ENCODE data around the gene NUDT9.
A peak's percentile ranks its signal among the peaks of the same experiment; 100 is the strongest.
"Not testable (repeated sequence)": the region's sequence is repeated elsewhere in the genome, so short reads cannot be mapped to it uniquely, and the experiment has no call there.

NUDT9 gene, protein sequence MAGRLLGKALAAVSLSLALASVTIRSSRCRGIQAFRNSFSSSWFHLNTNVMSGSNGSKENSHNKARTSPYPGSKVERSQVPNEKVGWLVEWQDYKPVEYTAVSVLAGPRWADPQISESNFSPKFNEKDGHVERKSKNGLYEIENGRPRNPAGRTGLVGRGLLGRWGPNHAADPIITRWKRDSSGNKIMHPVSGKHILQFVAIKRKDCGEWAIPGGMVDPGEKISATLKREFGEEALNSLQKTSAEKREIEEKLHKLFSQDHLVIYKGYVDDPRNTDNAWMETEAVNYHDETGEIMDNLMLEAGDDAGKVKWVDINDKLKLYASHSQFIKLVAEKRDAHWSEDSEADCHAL

DNA sequence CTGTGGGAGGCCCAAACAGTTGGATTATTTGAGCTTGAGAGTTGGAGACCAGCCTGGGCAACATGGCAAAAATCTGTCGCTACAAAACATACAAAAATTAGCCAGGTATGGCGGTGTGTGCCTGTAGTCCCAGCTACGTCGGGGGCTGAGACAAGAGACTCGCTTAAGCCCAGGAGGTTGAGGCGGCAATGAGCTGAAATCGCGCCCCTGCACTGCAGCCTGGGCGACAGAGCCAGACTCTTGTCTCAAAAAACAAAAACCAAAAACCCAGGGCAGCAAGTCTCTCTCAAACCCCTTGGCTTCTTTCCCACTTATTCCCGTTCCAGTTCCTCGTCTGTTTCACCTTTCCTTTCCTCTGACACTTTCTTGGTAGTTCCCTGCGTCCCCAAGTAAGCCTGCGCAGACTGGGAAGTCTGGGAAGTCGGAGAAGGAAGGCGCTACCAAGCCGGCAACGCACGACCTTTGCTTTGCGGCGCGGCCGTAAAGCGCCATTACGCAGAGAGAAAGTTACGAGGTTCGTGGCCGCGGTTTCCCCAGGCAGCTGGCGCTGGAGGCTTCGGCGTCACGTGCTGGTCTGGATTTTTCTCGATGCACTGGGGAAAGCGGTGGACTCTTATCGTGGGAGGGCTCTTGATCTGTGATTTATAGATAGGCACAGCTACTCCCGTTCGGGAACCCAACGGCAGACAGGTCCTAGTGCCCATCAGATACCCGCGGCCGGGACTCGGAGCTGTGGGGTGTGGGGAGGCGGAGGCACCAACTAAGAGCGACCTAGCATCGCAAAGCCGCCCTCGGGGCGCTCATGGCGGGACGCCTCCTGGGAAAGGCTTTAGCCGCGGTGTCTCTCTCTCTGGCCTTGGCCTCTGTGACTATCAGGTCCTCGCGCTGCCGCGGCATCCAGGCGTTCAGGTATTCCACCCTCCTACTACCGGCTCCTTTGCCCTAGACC, at the start of gene NUDT9:
Gene NUDT9, plus strand, starts transcription at position 470 of the 949 bp plus-strand sequence. Its CDS starts 333 bp downstream, at position 803.
- DNase-seq = peak; percentile 73

DNA sequence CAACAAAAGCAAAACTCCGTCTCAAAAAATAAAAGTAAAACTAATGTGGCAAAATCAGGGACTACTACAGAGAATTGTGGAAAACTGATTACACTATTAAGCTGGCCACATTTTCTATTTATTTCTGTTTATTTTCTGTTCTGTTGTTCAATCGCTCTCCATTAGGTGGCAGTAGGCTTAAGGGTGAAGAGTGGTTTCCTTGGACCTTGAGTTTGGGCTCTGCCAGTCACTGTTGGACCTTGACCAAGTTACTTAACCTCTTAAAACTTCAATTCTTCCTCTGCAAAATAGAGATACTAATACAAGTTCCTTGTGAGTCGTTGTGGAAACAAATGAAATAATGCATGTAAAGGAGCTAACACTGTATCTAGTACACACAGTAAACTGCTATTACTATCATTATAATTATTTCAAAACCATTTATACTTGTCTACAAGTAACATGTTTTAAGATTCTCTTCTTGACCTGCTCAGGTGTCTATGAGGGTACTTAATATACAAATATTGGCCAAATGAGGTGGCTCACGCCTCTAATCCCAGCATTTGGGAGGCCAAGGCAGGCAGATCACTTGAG, 46.6 kb upstream of the NUDT9 start:
- no peak for DNase-seq

DNA sequence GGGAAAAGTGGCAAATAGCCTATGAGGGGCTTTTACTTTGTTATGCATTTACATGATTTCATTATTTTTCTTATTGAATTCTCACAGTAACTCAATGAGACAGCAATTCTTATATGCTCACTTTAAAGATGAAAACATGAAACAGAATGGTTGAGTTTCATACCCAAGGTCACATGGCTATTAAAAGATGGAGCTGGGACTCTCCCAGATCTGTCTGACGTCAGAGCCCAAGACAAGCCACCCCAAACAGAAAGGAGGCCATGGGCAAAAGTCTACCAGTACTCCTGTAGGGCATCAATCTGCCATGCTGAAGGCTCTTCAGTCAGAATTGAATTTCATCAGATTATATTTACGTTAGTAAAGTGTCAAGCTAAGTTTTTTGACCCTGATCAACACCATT, 44.6 kb upstream of the NUDT9 start:
- DNase-seq = no peak

DNA sequence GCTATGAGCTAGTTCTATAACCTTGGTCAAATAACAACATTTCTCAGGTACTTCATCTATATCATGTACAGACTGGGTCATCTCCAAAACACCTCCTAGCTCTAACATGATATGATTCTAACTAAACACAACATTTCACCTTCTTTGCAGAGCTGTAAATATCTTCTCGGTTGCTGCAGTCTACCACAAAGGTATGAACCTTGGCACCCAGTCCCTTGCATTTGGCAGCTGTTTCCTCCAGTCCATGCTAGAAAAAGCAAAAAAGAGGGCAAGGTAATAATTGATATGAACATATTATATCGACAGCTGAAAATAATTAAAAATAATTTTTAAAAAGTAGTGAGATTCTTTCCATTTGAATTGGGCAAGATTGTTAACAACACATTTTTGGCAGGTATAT, 40.3 kb upstream of the NUDT9 start:
- no peak for DNase-seq

DNA sequence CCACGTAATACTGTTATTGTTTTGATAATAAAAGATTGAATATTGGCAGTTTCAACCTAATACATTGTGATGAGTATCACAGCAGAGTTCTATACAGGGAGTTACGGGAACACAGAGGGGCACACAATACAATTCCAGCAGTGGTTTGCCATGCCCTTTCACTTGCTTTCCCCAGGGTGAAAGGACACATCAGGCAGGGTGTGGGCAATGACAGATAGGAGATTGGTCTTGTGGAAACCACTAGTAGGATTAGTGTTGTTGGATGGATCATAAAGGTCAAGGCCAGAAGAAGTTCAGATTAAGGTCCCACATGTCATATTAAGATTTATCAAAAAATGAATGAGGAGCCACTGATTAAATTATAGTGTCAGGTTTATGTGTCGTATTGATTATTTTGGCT, 39.4 kb upstream of the NUDT9 start:
- no peak for DNase-seq

DNA sequence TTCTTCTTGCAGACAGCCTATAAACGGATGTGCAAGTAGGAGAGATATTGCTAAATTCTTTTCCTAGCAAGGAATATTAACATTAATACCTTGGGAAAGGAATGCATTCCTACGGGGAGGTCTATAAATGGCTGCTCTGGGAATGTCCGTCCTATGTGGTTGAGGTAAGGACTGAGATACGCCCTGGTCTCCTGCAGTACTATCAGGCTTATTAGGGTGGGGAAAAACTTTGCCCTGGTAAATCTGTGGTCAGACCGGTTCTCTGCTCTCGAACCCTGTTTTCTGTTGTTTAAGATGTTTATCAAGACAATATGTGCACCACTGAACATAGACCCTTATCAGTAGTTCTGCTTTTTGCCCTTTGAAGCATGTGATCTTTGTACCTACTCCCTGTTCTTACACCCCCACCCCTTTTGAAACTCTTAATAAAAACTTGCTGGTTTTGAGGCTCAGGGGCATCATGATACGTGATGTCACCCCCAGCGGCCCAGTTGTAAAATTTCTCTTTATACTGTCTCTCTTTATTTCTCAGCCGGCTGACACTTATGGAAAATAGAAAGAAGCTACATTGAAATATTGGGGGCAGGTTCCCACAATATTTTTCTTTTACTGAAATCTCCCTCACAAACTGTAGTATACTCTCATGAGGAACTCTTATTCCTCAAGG, 37.8 kb upstream of the NUDT9 start:
- not testable (repeated sequence) for DNase-seq

DNA sequence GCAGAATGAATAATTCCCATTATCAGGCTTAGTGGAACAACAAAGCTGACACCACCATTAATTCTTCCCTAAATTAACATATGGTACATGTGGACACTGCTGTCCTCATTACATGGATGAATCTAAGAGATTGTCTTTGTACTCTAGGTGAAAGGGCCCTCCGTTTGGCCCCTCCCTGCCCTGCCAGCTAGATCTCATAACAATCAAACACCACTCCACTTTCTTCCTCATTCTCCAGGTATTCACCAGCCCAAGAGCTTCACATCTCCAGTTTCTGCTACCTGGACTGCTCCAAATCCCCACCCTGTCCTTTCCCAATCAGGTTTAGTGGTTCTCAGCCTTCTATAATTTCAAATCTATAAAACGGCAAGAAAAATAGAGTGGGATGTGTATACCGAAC, 35.1 kb upstream of the NUDT9 start:
- no peak for DNase-seq

DNA sequence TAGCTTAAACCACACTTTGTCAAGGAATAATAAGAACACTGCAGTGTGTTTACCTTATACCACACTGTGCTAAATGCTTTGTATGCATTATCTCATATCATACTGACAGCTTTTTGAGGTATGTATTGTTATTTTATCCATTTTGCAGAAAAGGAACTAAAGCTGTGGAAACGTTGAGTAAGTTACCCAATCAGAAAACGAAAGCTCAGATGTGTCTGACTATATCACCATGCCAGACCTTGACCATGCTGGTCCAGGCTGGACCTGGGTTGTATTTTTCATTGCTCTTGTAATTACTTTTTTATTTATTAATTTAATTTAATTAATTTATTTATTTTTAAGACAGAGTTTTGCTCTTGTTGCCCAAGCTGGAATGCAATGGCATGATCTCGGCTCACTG, 33.5 kb upstream of the NUDT9 start:
- DNase-seq = no peak

DNA sequence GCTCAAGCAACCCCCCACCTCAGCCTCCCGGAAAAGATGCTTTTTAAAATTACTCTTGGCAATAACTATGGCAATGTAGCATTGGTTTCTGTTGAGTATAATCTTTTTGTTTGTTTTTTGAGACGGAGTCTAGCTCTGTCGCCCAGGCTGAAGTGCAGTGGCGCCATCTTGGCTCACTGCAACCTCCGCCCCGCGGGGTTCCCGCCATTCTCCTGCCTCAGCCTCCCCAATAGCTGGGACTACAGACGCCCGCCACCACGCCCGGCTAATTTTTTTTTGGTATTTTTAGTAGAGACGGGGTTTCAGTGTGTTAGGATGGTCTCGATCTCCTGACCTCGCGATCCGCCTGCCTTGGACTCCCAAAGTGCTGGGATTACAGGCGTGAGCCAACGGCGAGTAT, 32.3 kb upstream of the NUDT9 start:
- not testable (repeated sequence) for DNase-seq

DNA sequence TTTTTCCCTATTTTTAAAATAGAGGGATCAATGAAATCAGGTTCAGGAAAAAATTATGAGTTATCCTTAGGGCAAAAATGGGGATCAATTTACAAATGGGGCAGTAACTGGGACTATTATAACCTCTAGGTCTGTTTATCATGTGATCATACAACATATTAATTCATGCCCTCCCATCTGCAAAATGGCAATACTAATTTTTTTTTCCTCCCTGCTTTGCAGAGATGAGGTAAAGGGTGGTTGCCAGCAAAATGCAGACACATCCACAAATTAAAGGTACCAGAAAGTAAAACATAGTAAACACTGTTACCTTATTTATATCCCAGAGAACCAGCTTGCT, 31.9 kb upstream of the NUDT9 start:
- no peak for DNase-seq

DNA sequence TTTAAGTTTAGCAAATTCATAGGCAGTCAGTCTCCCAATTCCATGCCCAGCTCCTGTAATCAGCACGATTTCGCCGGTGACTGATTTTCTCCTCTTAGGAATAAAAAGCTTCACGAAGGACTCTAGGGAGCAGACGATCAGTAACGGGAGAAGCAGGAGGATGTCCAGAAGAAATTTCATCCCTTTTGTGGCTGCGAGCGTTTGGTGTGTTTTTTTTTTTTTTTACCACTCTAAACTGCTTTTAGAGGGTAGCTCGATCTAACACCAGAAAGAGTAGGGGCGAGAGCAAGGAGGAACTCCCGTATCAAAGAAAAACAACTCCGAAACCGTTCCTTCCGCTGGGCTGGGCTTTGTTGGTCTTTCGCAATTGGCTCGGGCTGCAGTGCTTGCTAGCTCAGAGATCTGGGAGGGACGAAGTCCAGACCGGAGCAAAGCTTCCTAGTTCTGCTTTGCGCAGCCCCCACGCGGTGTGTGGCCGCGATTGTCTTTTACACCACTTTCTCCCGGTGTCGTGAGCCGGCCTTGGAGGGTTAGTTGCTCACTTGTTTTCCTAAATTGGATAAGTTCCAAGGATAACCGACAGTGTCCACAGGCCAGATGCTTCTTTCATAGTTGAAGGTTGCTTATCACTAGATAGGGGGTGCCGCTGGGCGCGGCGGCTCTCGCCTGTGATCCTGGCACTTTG, 31.3 kb upstream of the NUDT9 start, which contains the start of gene HSD17B11:
Gene HSD17B11, minus strand, starts transcription at position 298 of the 685 bp plus-strand sequence. Its CDS starts 118 bp downstream, at position 180.
- DNase-seq = peak; percentile 36

DNA sequence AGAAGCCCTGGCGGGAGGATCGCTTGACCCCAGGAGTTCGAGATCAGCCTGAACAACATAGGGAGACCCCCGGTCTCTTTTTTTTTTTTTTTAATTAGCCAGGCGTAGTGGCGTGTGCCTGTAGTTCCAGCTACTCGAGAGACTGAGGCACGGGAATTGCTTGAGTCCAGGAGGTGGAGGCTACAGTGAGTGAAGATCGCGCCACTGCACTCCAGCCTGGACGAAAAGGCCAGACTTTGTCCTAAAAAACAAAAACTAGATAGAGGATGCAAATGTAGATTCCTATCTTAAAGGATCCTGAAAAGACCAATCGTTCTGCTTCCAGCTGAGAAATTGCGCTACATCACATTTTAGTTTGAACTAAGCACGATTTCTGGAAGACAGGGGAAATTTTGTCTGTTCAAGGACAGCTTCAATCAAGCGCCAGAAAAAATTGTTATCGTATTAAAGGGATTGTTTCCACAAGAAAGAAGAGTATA, 30.8 kb upstream of the NUDT9 start:
- no peak for DNase-seq

DNA sequence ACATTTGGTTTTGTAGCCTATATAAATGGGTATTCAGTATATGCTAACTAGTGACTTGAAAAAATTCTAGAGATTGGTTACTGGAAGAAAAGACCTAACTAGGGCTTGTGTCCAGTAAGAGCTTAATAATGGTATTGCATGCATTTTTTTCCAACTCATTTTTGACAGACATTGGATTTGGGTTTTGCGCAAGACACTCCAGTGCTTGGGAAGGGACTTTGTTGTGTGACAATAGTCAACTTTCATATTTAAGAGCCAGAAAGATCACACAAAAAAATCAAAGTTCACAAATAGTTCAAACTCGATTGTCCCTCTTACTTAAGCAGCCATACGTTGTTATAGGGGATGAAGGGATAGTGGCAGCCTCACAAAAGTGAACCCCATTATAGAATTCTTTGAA, 30.2 kb upstream of the NUDT9 start:
- no peak for DNase-seq

DNA sequence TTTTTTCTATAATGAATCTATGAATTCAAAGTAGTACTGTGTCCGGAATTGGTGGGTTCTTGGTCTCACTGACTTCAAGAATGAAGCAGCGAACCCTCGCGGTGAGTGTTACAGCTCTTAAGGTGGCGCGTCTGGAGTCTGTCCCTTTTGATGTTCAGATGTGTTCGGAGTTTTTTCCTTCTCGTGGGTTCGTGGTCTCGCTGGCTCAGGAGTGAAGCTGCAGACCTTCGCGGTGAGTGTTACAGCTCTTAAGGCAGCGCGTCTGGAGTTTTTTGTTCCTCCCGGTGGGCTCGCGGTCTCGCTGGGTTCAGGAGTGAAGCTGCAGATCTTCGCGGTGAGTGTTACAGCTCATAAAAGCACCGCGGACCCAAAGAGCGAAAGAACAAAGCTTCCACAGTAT, 27.3 kb upstream of the NUDT9 start:
- DNase-seq = not testable (repeated sequence)

DNA sequence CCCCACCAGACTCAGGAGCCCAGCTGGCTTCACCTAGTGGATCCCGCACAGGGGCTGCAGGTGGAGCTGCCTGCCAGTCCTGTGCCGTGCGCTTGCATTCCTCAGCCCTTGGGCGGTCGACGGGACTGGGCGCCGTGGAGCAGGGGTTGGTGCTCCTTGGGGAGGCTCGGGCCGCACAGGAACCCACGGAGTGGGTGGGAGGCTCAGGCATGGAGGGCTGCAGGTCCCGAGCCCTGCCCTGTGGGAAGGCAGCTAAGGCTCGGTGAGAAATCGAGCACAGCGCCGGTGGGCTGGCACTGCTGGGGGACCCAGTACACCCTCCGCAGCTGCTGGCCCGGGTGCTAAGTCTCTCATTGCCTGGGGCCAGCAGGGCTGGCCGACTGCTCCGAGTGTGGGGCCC, 26.5 kb upstream of the NUDT9 start:
- not testable (repeated sequence) for DNase-seq

DNA sequence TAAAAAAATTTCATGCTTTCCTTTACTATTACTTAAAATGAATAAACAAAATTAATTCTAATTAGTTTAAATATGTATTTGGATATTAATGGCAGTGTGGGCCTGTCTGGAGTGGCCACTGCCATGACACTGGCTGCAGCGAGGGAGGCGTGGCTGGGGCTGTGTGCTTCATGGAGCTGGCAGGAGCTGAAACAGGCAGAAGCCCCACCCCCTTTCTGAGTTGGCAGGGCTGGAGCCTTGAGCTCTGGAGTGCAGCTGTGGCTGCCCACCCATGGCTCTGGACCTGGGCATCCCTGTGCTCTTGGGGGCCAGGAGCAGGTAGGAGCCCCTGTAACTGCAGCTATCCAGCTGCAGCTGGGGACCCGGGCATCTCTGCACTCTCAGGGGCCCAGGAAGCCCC, 23.2 kb upstream of the NUDT9 start:
- DNase-seq = no peak

DNA sequence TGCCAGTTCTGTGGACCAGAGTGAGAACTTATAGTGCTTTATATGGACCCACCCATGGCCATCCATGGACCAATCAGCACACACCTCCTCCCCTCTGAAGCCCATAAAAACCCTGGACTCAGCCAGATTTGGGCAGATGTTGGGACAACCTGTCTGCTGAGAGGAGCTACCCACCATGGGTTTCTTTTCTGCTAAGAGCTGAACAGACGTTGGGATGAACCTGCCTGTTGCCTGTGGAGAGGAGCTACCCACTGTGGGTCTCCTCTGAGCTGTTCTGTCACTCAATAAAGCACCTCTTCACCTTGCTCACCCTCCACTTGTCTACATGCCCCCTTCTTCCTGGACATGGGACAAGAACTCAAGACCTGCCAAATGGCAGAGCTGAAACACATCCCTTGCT, 22.4 kb upstream of the NUDT9 start:
- no peak for DNase-seq

DNA sequence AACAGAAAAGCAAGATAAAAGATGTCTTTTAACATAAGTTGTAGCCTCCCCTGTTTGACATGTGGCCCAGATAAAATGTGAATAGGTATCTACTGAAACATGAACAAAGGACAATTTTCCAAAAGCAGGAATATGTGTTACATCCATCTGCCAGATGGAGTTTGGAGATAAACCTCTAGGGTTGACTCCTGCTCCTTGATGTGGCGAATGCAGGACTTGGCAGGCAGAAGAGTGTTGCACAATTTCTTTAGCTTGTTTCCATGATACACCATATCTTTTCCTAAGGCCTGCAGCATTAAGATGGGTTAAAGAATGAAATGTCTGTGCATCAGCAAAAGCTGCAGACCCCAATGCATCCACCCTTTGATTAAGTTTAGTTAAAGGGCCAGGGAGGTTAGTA, 18.6 kb upstream of the NUDT9 start:
- DNase-seq = not testable (repeated sequence)

DNA sequence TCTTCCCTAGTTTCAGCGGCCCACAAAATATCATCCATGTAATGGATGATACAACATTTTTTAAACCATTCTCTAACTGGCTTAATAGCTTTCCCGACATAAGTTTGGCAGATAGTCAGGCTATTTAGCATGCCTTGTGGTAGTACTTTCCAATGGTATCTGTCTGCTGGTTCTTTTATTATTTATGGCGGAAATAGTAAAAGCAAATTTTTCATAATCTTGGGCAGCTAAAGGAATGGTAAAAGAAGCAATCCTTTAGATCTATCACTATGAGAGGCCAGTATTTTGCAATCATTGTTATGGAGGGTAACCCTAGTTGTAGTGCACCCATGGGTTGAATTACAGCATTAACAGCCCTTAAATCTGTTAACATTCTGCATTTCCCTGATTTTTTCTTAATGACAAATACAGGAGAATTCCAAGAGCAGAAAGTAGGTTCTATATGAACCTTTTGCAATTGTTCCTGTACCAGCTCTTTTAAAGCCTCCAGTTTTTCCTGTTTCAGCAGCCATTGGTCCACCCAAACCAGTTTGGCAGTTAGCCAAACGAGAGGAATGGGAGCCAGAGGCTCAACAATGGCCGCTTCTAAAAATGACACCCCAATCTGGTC, 17.1 kb upstream of the NUDT9 start:
- DNase-seq = no peak

DNA sequence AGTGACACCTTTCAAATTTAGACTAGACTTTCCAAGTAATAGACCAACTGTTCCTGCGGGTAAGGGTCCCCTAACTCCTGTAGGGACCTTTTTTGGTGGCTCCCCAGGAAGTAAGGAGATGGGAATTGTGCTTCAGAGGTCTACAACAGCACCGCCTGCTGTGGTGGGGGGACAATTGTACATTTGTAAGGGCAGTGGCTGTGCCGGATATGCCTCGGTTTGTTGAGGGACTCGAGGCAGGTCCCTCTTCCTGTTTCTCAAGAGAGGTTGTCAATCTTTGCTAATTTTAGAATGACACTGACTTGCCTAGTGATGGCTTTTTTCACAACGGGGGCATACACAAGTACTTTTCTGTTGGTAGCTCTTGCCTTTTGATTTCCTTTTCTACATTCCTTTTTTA, 15.9 kb upstream of the NUDT9 start:
- no peak for DNase-seq

DNA sequence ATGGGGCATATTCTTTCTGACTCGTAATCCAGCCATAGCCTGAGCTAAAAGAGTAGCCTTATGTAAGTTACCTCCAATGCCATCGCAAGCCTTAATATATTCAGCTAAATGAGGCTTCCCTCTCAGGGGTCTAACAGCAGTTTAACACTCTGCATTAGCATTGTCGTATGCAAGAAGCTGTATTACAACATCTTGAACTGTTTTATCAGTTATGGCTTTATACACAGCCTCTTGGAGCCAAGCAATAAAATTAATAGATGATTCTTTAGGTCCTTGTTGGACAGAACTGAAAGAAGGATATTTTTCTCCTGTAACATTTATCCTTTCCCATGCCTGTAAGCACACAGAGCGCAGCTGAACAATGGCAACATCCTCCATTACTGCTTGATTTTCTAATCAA, 15.5 kb upstream of the NUDT9 start:
- DNase-seq = not testable (repeated sequence)

DNA sequence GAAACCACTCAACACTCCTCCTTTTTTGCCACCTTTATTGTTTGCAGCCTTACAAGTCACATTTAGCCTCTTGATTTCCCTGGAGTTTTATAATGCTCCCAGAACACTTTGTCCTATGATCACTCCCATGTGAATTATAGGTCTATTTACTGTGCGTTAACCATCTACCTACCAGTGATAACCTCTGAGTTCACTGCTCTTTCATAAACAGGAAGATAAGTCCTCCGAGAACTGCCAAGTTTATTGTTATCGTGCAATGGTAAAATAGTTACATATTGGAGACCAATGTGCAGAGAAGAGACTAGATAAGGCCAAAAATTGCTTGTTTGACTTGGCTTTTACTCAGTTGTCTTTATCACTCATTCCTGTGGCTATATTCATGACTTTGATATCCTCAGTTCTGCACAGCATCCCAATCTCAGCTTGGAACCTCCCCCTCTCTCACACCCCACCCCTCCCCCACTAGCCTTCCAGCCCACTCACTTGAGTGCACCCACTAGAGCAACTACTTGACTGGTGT, 12.9 kb upstream of the NUDT9 start:
- DNase-seq = no peak
